B cell (primary cell): ENCODE data around the gene OSBPL1A.

Experiments
- CTCF ChIP-seq: fragments of 200-600 bp; IDR thresholded peaks from one replicate; pipeline ENCODE4 v1.8.0; 2022; ENCODE audit warnings: antibody characterized with exemption, mild to moderate bottlenecking
- EZH2 ChIP-seq: IDR thresholded peaks from 2 replicates; pipeline ENCODE4 v1.6.1; 2012; ENCODE audit warnings: borderline replicate concordance, low read depth, mild to moderate bottlenecking, moderate library complexity, low read length; ENCODE audit not compliant: insufficient read depth, poor library complexity, severe bottlenecking

- TF ChIP-seq EZH2 = no peak
- no peak for TF ChIP-seq CTCF
Measured at GRCh38 chr18:24187689-24188088, 209.9 kb downstream of the OSBPL1A start.
